HFFc6 (cell line): Measurements from ENCODE around the gene MEX3D. TPM values are rescaled to one million over a fixed set of nuclear protein-coding genes. Genes with fewer than 3 reads are reported as not detected.

ENCODE experiments used
- DNase-seq: peaks from one replicate; pipeline ENCODE4 v3.0.0-alpha.2; 2018
- H3K27ac Mint-ChIP-seq: 2 replicates; pipeline ENCODE4 v1.8.0; 2020; ENCODE audit warnings: mild to moderate bottlenecking, mixed read lengths
- H3K27me3 Mint-ChIP-seq: 2 replicates; pipeline ENCODE4 v1.8.0; 2021; ENCODE audit warnings: mild to moderate bottlenecking, moderate library complexity, mixed read lengths; ENCODE audit not compliant: insufficient read depth
- H3K36me3 Mint-ChIP-seq: 2 replicates; pipeline ENCODE4 v1.8.0; 2021; ENCODE audit warnings: low read depth, mixed read lengths
- H3K4me1 Mint-ChIP-seq: 2 replicates; pipeline ENCODE4 v1.8.0; 2020; ENCODE audit warnings: low read depth, mixed read lengths
- H3K4me3 Mint-ChIP-seq: 2 replicates; pipeline ENCODE4 v1.8.0; 2020; ENCODE audit warnings: mild to moderate bottlenecking, moderate library complexity, mixed read lengths
- H3K9me3 Mint-ChIP-seq: 2 replicates; pipeline ENCODE4 v1.8.0; 2020; ENCODE audit warnings: mild to moderate bottlenecking, mixed read lengths
- CTCF ChIP-seq: fragments of 200-600 bp; sonication (generic); IDR thresholded peaks from 2 replicates; pipeline ENCODE4 v1.5.0; 2021; ENCODE audit warnings: antibody characterized with exemption, mild to moderate bottlenecking
- total RNA-seq, 6 experiments: library from RNA; stranded (reverse); fragmentation: NEBNext Ultra II Directional; extraction: Animal tissue kit (Norgen Biotek cat#: 25700); gene quantifications; 2 replicates in 1 of 6; 3 replicates in 5 of 6; pipeline ENCODE4 v1.2.3, GENCODE V29; 2021

The MEX3D gene
- total RNA-seq, 6 experiments from 2014 or later, result 28.6 to 36.7 (median 31.4) TPM

GRCh38 chr19:1584500-1585242, 16.5 kb upstream of the MEX3D start:
- Mint-ChIP-seq H3K4me3 (no peak overlapping the region), H3K9me3 (no peaks in the 10 kb centered on the region), H3K27me3 (no peaks in the 10 kb centered on the region; the same call in 1 of the 2 replicates), H3K27ac (no peak overlapping the region), H3K4me1 (peaks cover 14% of the 10 kb centered on the region), H3K36me3 (peaks cover 19% of the 10 kb centered on the region; the same call in 1 of the 2 replicates)
- no peak for DNase-seq
- no peak for TF ChIP-seq CTCF

- no peak overlapping the region for H3K27ac Mint-ChIP-seq
- 0 out of 2 replicates have a peak, but pooled peaks cover under 1% of the 10 kb centered on the region for H3K4me1 Mint-ChIP-seq
- no peak overlapping the region for H3K4me3 Mint-ChIP-seq
- TF ChIP-seq CTCF, result no peak
- H3K36me3 Mint-ChIP-seq, result peaks cover 15% of the 10 kb centered on the region; the same call in 1 of the 2 replicates
- no peaks in the 10 kb centered on the region for H3K27me3 Mint-ChIP-seq
- no peak for DNase-seq
- no peaks in the 10 kb centered on the region for H3K9me3 Mint-ChIP-seq
Observed at GRCh38 chr19:1582201-1582600, 14.1 kb upstream of the MEX3D start.

GRCh38 chr19:1580957-1581356, 12.8 kb upstream of the MEX3D start:
- DNase-seq, result no peak
- H3K27me3 Mint-ChIP-seq, result no peaks in the 10 kb centered on the region; the same call in 1 of the 2 replicates
- no peak overlapping the region for H3K4me3 Mint-ChIP-seq
- peaks cover 11% of the 10 kb centered on the region; the same call in 1 of the 2 replicates for H3K36me3 Mint-ChIP-seq
- H3K4me1 Mint-ChIP-seq, result no peaks in the 10 kb centered on the region
- TF ChIP-seq CTCF, result no peak
- no peaks in the 10 kb centered on the region for H3K9me3 Mint-ChIP-seq
- no peak overlapping the region for H3K27ac Mint-ChIP-seq

- Mint-ChIP-seq H3K4me1 (no peaks in the 10 kb centered on the region), H3K9me3 (no peaks in the 10 kb centered on the region), H3K27ac (no peak overlapping the region), H3K27me3 (no peaks in the 10 kb centered on the region; the same call in 1 of the 2 replicates), H3K4me3 (no peak overlapping the region), H3K36me3 (0 out of 2 replicates have a peak, but pooled peaks cover 6% of the 10 kb centered on the region)
- DNase-seq, result no peak
- no peak for TF ChIP-seq CTCF
Observed at GRCh38 chr19:1580382-1580781, 12.3 kb upstream of the MEX3D start.

GRCh38 chr19:1579222-1579621, 11.1 kb upstream of the MEX3D start:
- no peaks in the 10 kb centered on the region; the same call in 1 of the 2 replicates for H3K27me3 Mint-ChIP-seq
- 0 out of 2 replicates have a peak, but pooled peaks cover 5% of the 10 kb centered on the region for H3K36me3 Mint-ChIP-seq
- no peak overlapping the region for H3K4me3 Mint-ChIP-seq
- no peak for DNase-seq
- H3K9me3 Mint-ChIP-seq, result no peaks in the 10 kb centered on the region
- no peak for TF ChIP-seq CTCF
- no peaks in the 10 kb centered on the region for H3K4me1 Mint-ChIP-seq
- H3K27ac Mint-ChIP-seq, result no peak overlapping the region
